ENCODE results near the gene LHX4.

GRCh38 chr1:180247580-180247979 lies 17.5 kb downstream of the LHX4 start:
- TF ChIP-seq ZNF24 (IDR thresholded peaks at IDR 0.05): no peak
- no peak for TF ChIP-seq HDAC2 (IDR thresholded peaks at IDR 0.05)
- no peak for TF ChIP-seq NFYB (IDR thresholded peaks at IDR 0.05; ENCODE audit: insufficient read depth, low read depth, low read length)
- no peak for TF ChIP-seq EP300 (IDR thresholded peaks at IDR 0.05; ENCODE audit: borderline replicate concordance in 1 of 2, control insufficient read depth in 1 of 2, low read depth in 2 of 2, low read length in 2 of 2)
- TF ChIP-seq SMC3 (IDR thresholded peaks at IDR 0.05; ENCODE audit: borderline replicate concordance, low read length): no peak
- TF ChIP-seq NFIC (IDR thresholded peaks at IDR 0.05; ENCODE audit: low read depth, low read length): no peak
